CD4-positive, alpha-beta T cell (primary cell): Measurements from ENCODE around the gene AMT. TPM values are rescaled to one million over a fixed set of nuclear protein-coding genes. Genes with fewer than 3 reads are reported as not detected.

ENCODE experiments used
- ATAC-seq: fragments of 200-7000 bp; cut with Tn5 transposase; one replicate; pipeline ENCODE4 v1.10.0; 2022; ENCODE audit warnings: mild to moderate bottlenecking; ENCODE audit not compliant: poor library complexity
- CTCF ChIA-PET: fragments of 350-600 bp; sonication (Branson Sonifier 250); formaldehyde crosslinking; loops from one replicate; lab custom pipeline; 2021; ENCODE audit warnings: antibody characterized with exemption, inconsistent platforms; lab: Charles Lee
- POLR2A ChIA-PET: fragments of 350-600 bp; sonication (Branson Sonifier 250); formaldehyde crosslinking; loops from one replicate; lab custom pipeline; 2021; ENCODE audit warnings: antibody characterized with exemption, inconsistent platforms; lab: Charles Lee
- DNase-seq, 14 experiments: peaks; one replicate each; pipeline ENCODE4 v3.0.0-alpha.2; 2013 to 2020; ENCODE audit warnings: mixed read lengths in 2 of 14
- H3K27ac ChIP-seq, 2 donors: one replicate each; pipeline versions ENCODE4 v1.5.1 to v1.7.0; 2013; ENCODE audit warnings: low read length in 2 of 2, low read depth in 1 of 2, mild to moderate bottlenecking in 1 of 2
- H3K27me3 ChIP-seq, 2 experiments: 1 replicate in 1 of 2; 2 replicates in 1 of 2; pipeline versions ENCODE4 v1.6.1 to v1.7.0; 2013; ENCODE audit warnings: low read length in 2 of 2, control low read depth in 1 of 2, mild to moderate bottlenecking in 1 of 2, moderate library complexity in 1 of 2; ENCODE audit not compliant: insufficient read depth in 2 of 2, control insufficient read depth in 1 of 2
- H3K36me3 ChIP-seq: one replicate; pipeline ENCODE4 v1.6.1; 2013; ENCODE audit warnings: low read length, control low read depth; ENCODE audit not compliant: insufficient read depth
- H3K4me1 ChIP-seq: one replicate; pipeline ENCODE4 v1.6.1; 2013; ENCODE audit warnings: low read length, control low read depth; ENCODE audit not compliant: insufficient read depth
- H3K4me3 ChIP-seq: one replicate; pipeline ENCODE4 v1.5.1; 2013; ENCODE audit warnings: mild to moderate bottlenecking, low read length, moderate library complexity
- H3K9me3 ChIP-seq, 2 experiments: 1 replicate in 1 of 2; 2 replicates in 1 of 2; pipeline versions ENCODE4 v1.6.1 to v1.7.0; 2013; ENCODE audit warnings: low read length in 2 of 2, mild to moderate bottlenecking in 2 of 2, control low read depth in 1 of 2, moderate library complexity in 1 of 2; ENCODE audit not compliant: control insufficient read depth in 1 of 2, insufficient read depth in 1 of 2
- H3K27ac Mint-ChIP-seq: one replicate; pipeline ENCODE4 v1.8.0; 2020; ENCODE audit warnings: mixed read lengths
- H3K27me3 Mint-ChIP-seq: one replicate; pipeline ENCODE4 v1.8.0; 2021; ENCODE audit warnings: mixed read lengths
- H3K36me3 Mint-ChIP-seq: one replicate; pipeline ENCODE4 v1.8.0; 2021; ENCODE audit warnings: low read depth, mixed read lengths
- H3K4me1 Mint-ChIP-seq: one replicate; pipeline ENCODE4 v1.8.0; 2021; ENCODE audit warnings: low read depth, mixed read lengths
- H3K4me3 Mint-ChIP-seq: one replicate; pipeline ENCODE4 v1.8.0; 2020; ENCODE audit warnings: mild to moderate bottlenecking, mixed read lengths
- H3K9me3 Mint-ChIP-seq: one replicate; pipeline ENCODE4 v1.8.0; 2020; ENCODE audit warnings: mixed read lengths
- CTCF ChIP-seq: fragments of 200-600 bp; IDR thresholded peaks from one replicate; pipeline ENCODE4 v1.8.0; 2022; ENCODE audit warnings: antibody characterized with exemption, mild to moderate bottlenecking
- intact Hi-C, 2 experiments: fragments of 100-400 bp; cut with DNase I in 1 of 2; cut with micrococcal nuclease in 1 of 2; formaldehyde crosslinking; loops; one replicate each; pipeline versions ENCODE4 v1.15.1 to v1.9.0; 2023 to 2025; cut with DNase I, micrococcal nuclease
- total RNA-seq, 174 experiments: library from RNA in 2 of 174; stranded (reverse) in 2 of 174; gene quantifications; one replicate each; pipeline ENCODE4 v1.2.3 and lab custom pipeline; 2021 to 2026

AMT gene
- total RNA-seq, 2 experiments from 2014 or later, result 10.5 to 12.7 TPM

GRCh38 chr3:49427586-49427985, 5.3 kb upstream of the AMT start:
- Mint-ChIP-seq H3K4me1 (peaks cover 32% of the 10 kb centered on the region), H3K4me3 (peak overlapping the region; percentile 70), H3K36me3 (peaks cover 20% of the 10 kb centered on the region), H3K27me3 (no peaks in the 10 kb centered on the region), H3K9me3 (no peaks in the 10 kb centered on the region), H3K27ac (peak overlapping the region; percentile 89)
- H3K4me1 ChIP-seq, result peaks cover 37% of the 10 kb centered on the region
- ATAC-seq, result no peak
- peaks cover 9% of the 10 kb centered on the region for H3K36me3 ChIP-seq
- no peaks in the 10 kb centered on the region for H3K27me3 ChIP-seq
- CTCF ChIA-PET, result interaction anchor here (0.7 to 1.0 kb wide), 2 partner anchors 11 to 333 kb away, joined by 3 read pairs; no protein-coding TSS in a partner anchor
- no peak overlapping the region for H3K27ac ChIP-seq
- no peak overlapping the region for H3K4me3 ChIP-seq
- intact Hi-C loops, result loop anchor here in 1 of 2 experiments (5.0 kb wide), 1 partner anchor 90 kb away; no protein-coding TSS in a partner anchor
- no peaks in the 10 kb centered on the region for H3K9me3 ChIP-seq
- no peak for DNase-seq
- no peak for TF ChIP-seq CTCF
- POLR2A ChIA-PET, result interaction anchor here (0.6 to 3.5 kb wide), 5 partner anchors 11 to 88 kb away, joined by 4 to 67 read pairs (median 4); partner anchors contain the start of genes RHOA, TCTA and USP4

DNA sequence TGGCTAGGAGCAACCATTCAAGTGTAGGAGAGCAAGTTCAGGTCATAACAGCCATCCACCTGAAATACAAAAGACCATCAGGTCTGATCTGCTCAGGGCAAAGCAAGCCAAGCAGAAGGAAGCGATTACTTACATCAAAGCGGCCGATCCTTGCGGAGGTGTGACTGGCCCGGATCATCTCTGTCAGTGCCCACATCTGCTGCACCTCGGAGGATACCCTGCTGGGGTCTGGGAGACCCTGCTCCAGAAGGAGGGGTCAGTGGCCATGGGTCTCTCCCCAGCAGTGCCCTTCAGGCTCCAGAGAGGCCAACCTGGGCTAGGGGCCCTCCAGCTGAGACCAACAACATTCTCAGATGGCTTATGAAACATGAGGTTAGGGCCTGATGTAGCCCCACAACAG, 2.5 kb upstream of the AMT start:
- Histone ChIP-seq H3K4me3 (no peak overlapping the region), H3K4me1 (peaks cover 52% of the 10 kb centered on the region), H3K9me3 (no peaks in the 10 kb centered on the region), H3K27me3 (no peaks in the 10 kb centered on the region), H3K36me3 (peaks cover 24% of the 10 kb centered on the region), H3K27ac (no peak overlapping the region)
- Mint-ChIP-seq H3K27ac (no peak overlapping the region), H3K4me3 (peak overlapping the region; percentile 51), H3K27me3 (no peaks in the 10 kb centered on the region), H3K36me3 (peaks cover 28% of the 10 kb centered on the region), H3K4me1 (peaks cover 44% of the 10 kb centered on the region), H3K9me3 (no peaks in the 10 kb centered on the region)
- TF ChIP-seq CTCF, result no peak
- intact Hi-C loops, result loop anchor here in 1 of 2 experiments (5.0 kb wide), 1 partner anchor 88 kb away; no protein-coding TSS in a partner anchor
- ChIA-PET CTCF (no interaction called here), POLR2A (interaction anchor here (1.7 to 2.0 kb wide), 2 partner anchors 9 to 13 kb away, joined by 8 read pairs; partner anchors contain the start of genes RHOA and TCTA)
- DNase-seq, result no peak
- ATAC-seq, result no peak

GRCh38 chr3:49421890-49422378, 339 bp downstream of the AMT start:
- ATAC-seq (no peak), DNase-seq (peak in 1 of 14 experiments; percentile 8)
- Mint-ChIP-seq H3K27ac (no peak overlapping the region), H3K9me3 (no peaks in the 10 kb centered on the region), H3K36me3 (peaks cover 29% of the 10 kb centered on the region), H3K27me3 (no peaks in the 10 kb centered on the region), H3K4me3 (no peak overlapping the region), H3K4me1 (peaks cover 48% of the 10 kb centered on the region)
- ChIA-PET CTCF (no interaction called here), POLR2A (no interaction called here)
- no peaks in the 10 kb centered on the region for H3K9me3 ChIP-seq
- intact Hi-C loops, result no loop called here
- no peak overlapping the region for H3K27ac ChIP-seq
- peak overlapping the region; percentile 5 for H3K4me3 ChIP-seq
- H3K36me3 ChIP-seq, result peaks cover 36% of the 10 kb centered on the region
- peaks cover 63% of the 10 kb centered on the region for H3K4me1 ChIP-seq
- no peaks in the 10 kb centered on the region for H3K27me3 ChIP-seq
- TF ChIP-seq CTCF, result no peak
